Bronchial epithelial cell (primary cell): Measurements from ENCODE around the gene SERPING1. TPM values are rescaled to one million over a fixed set of nuclear protein-coding genes. Genes with fewer than 3 reads are reported as not detected.

ENCODE experiments used
- DNase-seq: peaks from one replicate; pipeline ENCODE4 v3.0.0-alpha.2; 2010; ENCODE audit warnings: low read depth
- FAIRE-seq: peaks from 2 replicates; lab custom pipeline; 2011; peaks lifted over from hg19 to GRCh38; lab: Jason Lieb, UNC
- H3K27me3 ChIP-seq: 2 replicates; pipeline ENCODE4 v1.5.1; 2011; ENCODE audit warnings: low read length; ENCODE audit not compliant: control insufficient read depth, insufficient read depth
- H3K36me3 ChIP-seq: 2 replicates; pipeline ENCODE4 v1.5.1; 2011; ENCODE audit warnings: low read length; ENCODE audit not compliant: control insufficient read depth, insufficient read depth
- H3K4me3 ChIP-seq: 2 replicates; pipeline ENCODE4 v1.5.1; 2011; ENCODE audit warnings: mild to moderate bottlenecking, low read depth, low read length, control low read depth
- total RNA-seq: library from RNA; depleted of rRNA; stranded (reverse); fragments of >200 nt; gene quantifications from 2 replicates; pipeline ENCODE4 v1.2.1, GENCODE V29; 2014
- TF ChIP-seq, protein P1 (sequence below): IDR thresholded peaks from 2 replicates; pipeline ENCODE4 v1.5.1; 2011; ENCODE audit warnings: mild to moderate bottlenecking, moderate library complexity, low read length, control low read depth, inconsistent platforms; ENCODE audit not compliant: insufficient read depth, severe bottlenecking

Gene SERPING1
- total RNA-seq, 1 donor from 2014 or later, result 1.3 TPM

DNA sequence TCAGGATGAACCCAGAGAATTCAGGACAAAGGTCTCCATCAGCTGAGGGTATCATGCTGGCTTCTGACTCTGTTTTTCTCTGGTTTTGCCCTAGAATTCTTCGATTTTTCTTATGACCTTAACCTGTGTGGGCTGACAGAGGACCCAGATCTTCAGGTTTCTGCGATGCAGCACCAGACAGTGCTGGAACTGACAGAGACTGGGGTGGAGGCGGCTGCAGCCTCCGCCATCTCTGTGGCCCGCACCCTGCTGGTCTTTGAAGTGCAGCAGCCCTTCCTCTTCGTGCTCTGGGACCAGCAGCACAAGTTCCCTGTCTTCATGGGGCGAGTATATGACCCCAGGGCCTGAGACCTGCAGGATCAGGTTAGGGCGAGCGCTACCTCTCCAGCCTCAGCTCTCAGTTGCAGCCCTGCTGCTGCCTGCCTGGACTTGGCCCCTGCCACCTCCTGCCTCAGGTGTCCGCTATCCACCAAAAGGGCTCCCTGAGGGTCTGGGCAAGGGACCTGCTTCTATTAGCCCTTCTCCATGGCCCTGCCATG lies 16.8 kb downstream of the SERPING1 start:
- FAIRE-seq (no peak), DNase-seq (no peak)
- TF ChIP-seq, protein P1, sequence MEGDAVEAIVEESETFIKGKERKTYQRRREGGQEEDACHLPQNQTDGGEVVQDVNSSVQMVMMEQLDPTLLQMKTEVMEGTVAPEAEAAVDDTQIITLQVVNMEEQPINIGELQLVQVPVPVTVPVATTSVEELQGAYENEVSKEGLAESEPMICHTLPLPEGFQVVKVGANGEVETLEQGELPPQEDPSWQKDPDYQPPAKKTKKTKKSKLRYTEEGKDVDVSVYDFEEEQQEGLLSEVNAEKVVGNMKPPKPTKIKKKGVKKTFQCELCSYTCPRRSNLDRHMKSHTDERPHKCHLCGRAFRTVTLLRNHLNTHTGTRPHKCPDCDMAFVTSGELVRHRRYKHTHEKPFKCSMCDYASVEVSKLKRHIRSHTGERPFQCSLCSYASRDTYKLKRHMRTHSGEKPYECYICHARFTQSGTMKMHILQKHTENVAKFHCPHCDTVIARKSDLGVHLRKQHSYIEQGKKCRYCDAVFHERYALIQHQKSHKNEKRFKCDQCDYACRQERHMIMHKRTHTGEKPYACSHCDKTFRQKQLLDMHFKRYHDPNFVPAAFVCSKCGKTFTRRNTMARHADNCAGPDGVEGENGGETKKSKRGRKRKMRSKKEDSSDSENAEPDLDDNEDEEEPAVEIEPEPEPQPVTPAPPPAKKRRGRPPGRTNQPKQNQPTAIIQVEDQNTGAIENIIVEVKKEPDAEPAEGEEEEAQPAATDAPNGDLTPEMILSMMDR, result no peak
- Histone ChIP-seq H3K4me3 (no peak overlapping the region), H3K36me3 (no peaks in the 10 kb centered on the region), H3K27me3 (no peaks in the 10 kb centered on the region)

DNA sequence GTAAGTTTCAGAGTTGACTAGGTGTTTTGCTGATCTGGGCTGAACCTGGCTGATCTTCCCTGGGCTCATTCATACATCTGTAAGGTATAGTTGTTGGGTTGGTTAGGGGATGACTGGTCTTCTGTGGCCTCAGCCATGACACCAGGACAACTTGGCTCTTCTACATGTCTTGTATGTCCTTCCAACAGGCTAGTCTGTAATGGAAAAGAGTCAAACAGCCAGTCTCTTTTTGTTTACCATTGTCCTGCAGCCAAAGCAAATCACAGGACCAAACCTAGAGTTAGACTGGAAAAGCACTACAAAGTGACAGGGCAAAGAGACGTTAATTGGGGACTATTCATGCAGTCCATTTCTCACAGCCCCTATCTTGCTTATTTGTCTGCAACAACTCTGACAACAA lies 17.8 kb downstream of the SERPING1 start:
- Histone ChIP-seq H3K27me3 (no peaks in the 10 kb centered on the region), H3K4me3 (no peak overlapping the region)

DNA sequence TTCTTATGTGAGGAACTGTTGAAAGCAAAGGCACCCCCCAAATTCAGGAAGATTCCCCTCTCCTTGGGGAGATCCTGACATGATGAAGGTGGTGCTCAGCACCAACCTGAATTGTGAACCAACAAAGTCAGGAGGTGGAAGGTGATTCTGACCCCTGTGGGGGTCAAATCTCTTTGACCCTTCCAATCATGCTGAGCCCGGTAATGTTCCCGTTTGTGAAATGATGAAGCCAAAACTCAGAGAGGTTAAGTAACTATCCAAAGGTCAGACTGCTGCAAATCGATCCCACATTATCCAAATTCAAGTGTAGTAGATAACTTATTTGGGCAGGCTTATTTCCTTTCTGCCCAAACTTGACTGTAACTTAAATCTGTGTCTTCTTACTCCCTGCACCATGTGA lies 19.1 kb downstream of the SERPING1 start:
- Histone ChIP-seq H3K27me3 (no peaks in the 10 kb centered on the region), H3K4me3 (no peak overlapping the region), H3K36me3 (no peaks in the 10 kb centered on the region)
- TF ChIP-seq, protein P1, result no peak
- no peak for FAIRE-seq
- no peak for DNase-seq

More for the DNA sequence above, 17.8 kb downstream of the SERPING1 start:
- H3K36me3 ChIP-seq, result no peaks in the 10 kb centered on the region
- TF ChIP-seq, protein P1, result no peak
- DNase-seq, result no peak
- no peak for FAIRE-seq

DNA sequence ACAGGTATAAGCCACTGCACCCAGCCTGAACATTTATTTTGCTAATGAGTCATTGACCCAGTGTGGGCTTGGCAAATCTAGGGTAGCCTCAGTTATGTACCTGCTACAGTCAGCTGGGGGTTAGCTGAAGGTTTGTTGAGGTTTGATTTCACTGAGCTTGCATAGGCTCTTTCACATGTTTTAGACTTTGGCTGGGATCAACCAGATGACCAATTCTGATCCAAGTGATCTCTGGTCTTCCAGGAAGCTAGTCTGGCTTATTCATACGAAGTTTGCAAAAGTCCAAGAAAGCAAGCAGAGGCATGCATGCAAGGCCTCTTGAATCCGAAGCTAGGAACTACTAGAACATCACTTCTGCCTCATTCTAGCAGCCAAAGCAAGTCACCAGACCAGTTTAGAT lies 21.0 kb downstream of the SERPING1 start:
- TF ChIP-seq, protein P1, result no peak
- FAIRE-seq, result peak; percentile 60
- Histone ChIP-seq H3K27me3 (no peaks in the 10 kb centered on the region), H3K36me3 (no peaks in the 10 kb centered on the region), H3K4me3 (no peak overlapping the region)
- DNase-seq, result peak; percentile 80

DNA sequence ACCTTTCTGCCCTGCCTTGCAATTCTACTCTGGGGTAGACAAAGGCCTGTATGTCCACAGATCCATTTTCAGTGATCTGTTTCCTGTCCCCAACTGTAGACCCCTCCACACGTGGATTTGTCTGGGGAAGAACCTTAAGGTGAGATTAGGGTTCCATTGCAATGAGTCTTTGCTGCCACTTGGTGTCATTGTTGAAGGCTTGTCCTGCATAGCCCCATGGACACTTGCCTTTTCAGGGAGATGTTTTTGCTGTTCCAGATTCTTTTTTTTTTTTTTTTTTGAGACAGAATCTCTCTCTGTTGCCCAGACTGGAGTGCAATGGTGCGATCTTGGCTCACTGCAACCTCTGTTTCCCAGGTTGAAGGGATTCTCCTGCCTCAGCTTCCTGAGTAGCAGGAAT lies 21.8 kb downstream of the SERPING1 start:
- DNase-seq (no peak), FAIRE-seq (no peak)
- Histone ChIP-seq H3K27me3 (no peaks in the 10 kb centered on the region), H3K36me3 (no peaks in the 10 kb centered on the region), H3K4me3 (no peak overlapping the region)
- TF ChIP-seq, protein P1, result peak; percentile 4

DNA sequence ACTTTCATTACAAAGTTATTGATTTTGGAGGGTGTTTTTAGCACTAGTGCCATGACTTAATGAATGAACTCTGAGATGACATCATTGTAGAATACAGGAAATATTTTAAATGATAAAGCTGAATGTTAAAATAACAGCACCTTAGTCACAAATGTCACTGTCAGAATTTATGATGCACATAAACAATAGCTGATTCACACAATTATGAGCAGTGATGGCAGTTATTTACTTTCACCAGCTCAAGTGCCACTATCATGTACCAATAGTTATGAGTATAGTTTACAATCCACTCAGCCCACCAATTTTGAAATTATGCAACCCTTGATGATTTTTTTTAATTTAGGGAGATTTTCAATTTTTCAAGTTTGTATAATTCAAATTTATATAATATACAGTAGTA lies 23.0 kb downstream of the SERPING1 start:
- FAIRE-seq (no peak), DNase-seq (no peak)
- Histone ChIP-seq H3K36me3 (no peaks in the 10 kb centered on the region), H3K4me3 (no peak overlapping the region), H3K27me3 (no peaks in the 10 kb centered on the region)
- TF ChIP-seq, protein P1, result no peak
